Gastrocnemius medialis (tissue), 4 donors: ENCODE measurements around the gene MYLK3.

Source experiments
- POLR2A ChIP-seq, 2 donors: fragments of 450-650 bp; IDR thresholded peaks; one replicate each; pipeline ENCODE4 v1.6.1; 2017; ENCODE audit warnings: antibody characterized with exemption in 2 of 2, mild to moderate bottlenecking in 2 of 2, moderate library complexity in 2 of 2
- TF ChIP-seq, protein P1 (sequence below), 5 experiments: fragments of 450-650 bp in 3 of 5; fragments of 200-600 bp in 2 of 5; sonication (generic) in 2 of 5; IDR thresholded peaks in 4 of 5; conservative IDR thresholded peaks in 1 of 5; 1 replicate in 4 of 5; 2 replicates in 1 of 5; pipeline ENCODE4 v1.5.1; 2016 to 2019; ENCODE audit warnings: antibody characterized with exemption in 5 of 5, mild to moderate bottlenecking in 3 of 5, moderate library complexity in 3 of 5

DNA sequence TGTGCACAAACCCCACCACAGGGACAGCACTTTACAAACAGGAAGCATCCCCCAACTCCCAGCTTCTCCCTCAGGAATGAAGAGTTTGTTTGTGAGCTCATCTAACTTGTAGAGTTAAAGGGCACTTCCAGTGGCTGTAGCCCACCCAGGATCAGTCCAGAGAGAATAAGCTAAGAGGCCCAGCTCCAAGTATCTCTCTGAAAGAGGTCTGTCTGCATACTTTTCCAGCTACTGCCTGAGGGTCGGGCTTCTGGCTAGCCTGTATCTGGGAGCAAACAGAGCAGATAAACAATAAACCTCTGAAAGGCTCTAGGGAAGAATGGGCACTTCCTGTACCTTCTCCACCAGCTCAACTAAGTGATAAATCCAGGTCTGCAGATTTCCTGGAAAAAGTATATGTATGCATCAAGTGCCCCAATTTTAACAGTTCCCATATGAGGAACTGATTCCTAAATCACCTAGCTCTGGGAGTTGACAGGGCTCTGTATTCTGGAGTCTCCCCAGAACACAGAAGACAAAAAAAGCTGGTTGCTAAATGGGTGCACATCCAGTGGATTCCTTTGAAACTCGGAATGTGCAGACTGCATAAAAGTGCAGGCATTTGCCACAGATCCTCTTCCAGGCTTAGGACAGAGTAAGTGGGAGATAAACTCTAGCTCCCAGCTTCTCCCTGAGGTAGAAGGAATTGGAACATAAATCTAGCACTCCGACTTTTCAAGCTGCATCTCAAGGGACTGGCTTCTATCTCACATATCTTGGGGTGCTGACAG is 37.1 kb upstream of the MYLK3 start:
- TF ChIP-seq, protein P1, sequence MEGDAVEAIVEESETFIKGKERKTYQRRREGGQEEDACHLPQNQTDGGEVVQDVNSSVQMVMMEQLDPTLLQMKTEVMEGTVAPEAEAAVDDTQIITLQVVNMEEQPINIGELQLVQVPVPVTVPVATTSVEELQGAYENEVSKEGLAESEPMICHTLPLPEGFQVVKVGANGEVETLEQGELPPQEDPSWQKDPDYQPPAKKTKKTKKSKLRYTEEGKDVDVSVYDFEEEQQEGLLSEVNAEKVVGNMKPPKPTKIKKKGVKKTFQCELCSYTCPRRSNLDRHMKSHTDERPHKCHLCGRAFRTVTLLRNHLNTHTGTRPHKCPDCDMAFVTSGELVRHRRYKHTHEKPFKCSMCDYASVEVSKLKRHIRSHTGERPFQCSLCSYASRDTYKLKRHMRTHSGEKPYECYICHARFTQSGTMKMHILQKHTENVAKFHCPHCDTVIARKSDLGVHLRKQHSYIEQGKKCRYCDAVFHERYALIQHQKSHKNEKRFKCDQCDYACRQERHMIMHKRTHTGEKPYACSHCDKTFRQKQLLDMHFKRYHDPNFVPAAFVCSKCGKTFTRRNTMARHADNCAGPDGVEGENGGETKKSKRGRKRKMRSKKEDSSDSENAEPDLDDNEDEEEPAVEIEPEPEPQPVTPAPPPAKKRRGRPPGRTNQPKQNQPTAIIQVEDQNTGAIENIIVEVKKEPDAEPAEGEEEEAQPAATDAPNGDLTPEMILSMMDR (IDR thresholded peaks at IDR 0.05 in 4 of 5, conservative IDR thresholded peaks at IDR 0.05 in 1 of 5) = no peak
- TF ChIP-seq POLR2A (IDR thresholded peaks at IDR 0.05) = no peak
